AG09309 (cell line): ENCODE results near the gene MARCHF3.

ENCODE experiments used
- DNase-seq: peaks from one replicate; pipeline ENCODE4 v3.0.0-alpha.2; 2010; ENCODE audit warnings: low read depth
- H3K4me3 ChIP-seq: 2 replicates; pipeline ENCODE4 v1.5.1; 2011; ENCODE audit warnings: mild to moderate bottlenecking, low read depth, low read length, moderate library complexity; ENCODE audit not compliant: control insufficient read depth
- TF ChIP-seq, protein P1 (sequence below): IDR thresholded peaks from 2 replicates; pipeline ENCODE4 v1.5.1; 2011; ENCODE audit warnings: mild to moderate bottlenecking, low read depth, low read length, inconsistent platforms; ENCODE audit not compliant: insufficient read depth, control insufficient read depth; ENCODE audit errors: missing control alignments

MARCHF3 gene

GRCh38 chr5:127051591-127051990 is 21.2 kb upstream of the MARCHF3 start:
- no peak overlapping the region for H3K4me3 ChIP-seq
- DNase-seq, result no peak
- TF ChIP-seq, protein P1, sequence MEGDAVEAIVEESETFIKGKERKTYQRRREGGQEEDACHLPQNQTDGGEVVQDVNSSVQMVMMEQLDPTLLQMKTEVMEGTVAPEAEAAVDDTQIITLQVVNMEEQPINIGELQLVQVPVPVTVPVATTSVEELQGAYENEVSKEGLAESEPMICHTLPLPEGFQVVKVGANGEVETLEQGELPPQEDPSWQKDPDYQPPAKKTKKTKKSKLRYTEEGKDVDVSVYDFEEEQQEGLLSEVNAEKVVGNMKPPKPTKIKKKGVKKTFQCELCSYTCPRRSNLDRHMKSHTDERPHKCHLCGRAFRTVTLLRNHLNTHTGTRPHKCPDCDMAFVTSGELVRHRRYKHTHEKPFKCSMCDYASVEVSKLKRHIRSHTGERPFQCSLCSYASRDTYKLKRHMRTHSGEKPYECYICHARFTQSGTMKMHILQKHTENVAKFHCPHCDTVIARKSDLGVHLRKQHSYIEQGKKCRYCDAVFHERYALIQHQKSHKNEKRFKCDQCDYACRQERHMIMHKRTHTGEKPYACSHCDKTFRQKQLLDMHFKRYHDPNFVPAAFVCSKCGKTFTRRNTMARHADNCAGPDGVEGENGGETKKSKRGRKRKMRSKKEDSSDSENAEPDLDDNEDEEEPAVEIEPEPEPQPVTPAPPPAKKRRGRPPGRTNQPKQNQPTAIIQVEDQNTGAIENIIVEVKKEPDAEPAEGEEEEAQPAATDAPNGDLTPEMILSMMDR, result no peak

- TF ChIP-seq, protein P1, result no peak
- no peak overlapping the region for H3K4me3 ChIP-seq
- DNase-seq, result no peak
Observed at GRCh38 chr5:127046343-127047072, 16.1 kb upstream of the MARCHF3 start.

DNA sequence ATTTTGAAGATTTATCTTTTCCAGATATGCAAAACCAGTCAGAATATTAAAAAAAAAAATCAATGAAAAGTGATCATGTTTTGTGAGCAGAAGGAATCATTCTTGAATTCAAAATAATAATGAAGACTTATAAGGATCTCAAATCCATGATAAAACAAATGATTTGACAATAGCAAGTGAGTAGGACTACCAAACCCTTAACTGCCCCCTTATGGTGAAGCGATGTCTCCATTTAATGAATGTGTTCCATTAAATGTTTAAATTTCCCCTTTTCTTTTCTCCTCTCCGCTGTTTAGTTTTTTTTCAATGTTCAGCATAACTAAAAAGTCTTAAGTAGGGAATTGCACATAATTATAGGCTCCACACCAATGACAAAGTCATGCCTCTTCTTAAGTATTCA is 12.2 kb upstream of the MARCHF3 start:
- DNase-seq, result no peak
- H3K4me3 ChIP-seq, result no peak overlapping the region
- TF ChIP-seq, protein P1, result peak; percentile 13

- TF ChIP-seq, protein P1, result no peak
- DNase-seq, result no peak
- H3K4me3 ChIP-seq, result no peak overlapping the region
Observed at GRCh38 chr5:127041571-127041970, 11.2 kb upstream of the MARCHF3 start.

- TF ChIP-seq, protein P1, result no peak
- no peak overlapping the region for H3K4me3 ChIP-seq
- DNase-seq, result no peak
Observed at GRCh38 chr5:127040796-127041520, 10.6 kb upstream of the MARCHF3 start.

GRCh38 chr5:127038550-127038949 is 8.2 kb upstream of the MARCHF3 start:
- no peak overlapping the region for H3K4me3 ChIP-seq
- no peak for DNase-seq
- TF ChIP-seq, protein P1, result no peak
